ENCODE results near the gene SLC16A5.
"Not testable (repeated sequence)": the region's sequence is repeated elsewhere in the genome, so short reads cannot be mapped to it uniquely, and the experiment has no call there.

DNA sequence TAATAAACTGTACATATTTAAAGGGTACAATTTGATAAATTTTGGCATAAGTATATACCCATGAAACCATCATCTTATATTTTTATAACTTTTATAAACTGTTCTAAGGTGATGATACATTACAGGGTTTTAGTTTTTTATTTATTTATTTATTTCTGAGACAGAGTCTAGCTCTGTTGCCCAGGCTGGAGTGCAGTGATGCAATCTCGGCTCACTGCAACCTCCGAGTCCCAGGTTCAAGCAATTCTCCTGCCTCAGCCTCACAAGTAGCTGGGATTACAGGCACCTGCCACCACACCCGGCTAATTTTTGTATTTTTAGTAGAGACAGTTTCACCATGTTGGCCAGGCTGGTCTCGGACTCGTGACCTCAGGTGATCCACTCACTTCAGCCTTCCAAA is 40.2 kb downstream of the SLC16A5 start:
- TF ChIP-seq, protein P1, sequence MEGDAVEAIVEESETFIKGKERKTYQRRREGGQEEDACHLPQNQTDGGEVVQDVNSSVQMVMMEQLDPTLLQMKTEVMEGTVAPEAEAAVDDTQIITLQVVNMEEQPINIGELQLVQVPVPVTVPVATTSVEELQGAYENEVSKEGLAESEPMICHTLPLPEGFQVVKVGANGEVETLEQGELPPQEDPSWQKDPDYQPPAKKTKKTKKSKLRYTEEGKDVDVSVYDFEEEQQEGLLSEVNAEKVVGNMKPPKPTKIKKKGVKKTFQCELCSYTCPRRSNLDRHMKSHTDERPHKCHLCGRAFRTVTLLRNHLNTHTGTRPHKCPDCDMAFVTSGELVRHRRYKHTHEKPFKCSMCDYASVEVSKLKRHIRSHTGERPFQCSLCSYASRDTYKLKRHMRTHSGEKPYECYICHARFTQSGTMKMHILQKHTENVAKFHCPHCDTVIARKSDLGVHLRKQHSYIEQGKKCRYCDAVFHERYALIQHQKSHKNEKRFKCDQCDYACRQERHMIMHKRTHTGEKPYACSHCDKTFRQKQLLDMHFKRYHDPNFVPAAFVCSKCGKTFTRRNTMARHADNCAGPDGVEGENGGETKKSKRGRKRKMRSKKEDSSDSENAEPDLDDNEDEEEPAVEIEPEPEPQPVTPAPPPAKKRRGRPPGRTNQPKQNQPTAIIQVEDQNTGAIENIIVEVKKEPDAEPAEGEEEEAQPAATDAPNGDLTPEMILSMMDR (IDR thresholded peaks at IDR 0.05; ENCODE audit: borderline replicate concordance, extremely low read depth, low read length, poor library complexity, severe bottlenecking): not testable (repeated sequence)
- not testable (repeated sequence) for TF ChIP-seq EZH2 (IDR thresholded peaks at IDR 0.05; ENCODE audit: borderline replicate concordance, low read depth, low read length, severe bottlenecking)

Measured in DND-41 (cell line).